ENCODE results near the gene MRC1.

DNA sequence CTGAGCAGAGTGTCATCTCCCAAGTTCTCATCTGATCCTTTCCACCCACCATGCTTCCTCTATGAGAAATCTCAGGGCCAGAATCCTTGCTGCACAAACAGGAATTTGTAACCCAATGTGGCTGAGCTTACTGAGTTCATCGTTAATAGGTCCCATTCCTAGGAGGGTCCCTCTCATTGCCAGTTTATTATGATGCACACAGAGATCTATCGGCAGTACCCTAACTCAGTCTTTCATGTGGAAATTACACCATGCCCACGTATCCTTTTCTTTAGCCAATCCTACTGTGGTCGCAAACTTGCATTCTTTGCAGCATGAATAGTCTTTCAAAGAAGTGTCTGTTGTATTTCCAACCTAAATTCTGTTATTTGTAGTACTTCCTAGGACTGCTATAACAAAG lies 45.0 kb upstream of the MRC1 start:
- TF ChIP-seq, protein P1, sequence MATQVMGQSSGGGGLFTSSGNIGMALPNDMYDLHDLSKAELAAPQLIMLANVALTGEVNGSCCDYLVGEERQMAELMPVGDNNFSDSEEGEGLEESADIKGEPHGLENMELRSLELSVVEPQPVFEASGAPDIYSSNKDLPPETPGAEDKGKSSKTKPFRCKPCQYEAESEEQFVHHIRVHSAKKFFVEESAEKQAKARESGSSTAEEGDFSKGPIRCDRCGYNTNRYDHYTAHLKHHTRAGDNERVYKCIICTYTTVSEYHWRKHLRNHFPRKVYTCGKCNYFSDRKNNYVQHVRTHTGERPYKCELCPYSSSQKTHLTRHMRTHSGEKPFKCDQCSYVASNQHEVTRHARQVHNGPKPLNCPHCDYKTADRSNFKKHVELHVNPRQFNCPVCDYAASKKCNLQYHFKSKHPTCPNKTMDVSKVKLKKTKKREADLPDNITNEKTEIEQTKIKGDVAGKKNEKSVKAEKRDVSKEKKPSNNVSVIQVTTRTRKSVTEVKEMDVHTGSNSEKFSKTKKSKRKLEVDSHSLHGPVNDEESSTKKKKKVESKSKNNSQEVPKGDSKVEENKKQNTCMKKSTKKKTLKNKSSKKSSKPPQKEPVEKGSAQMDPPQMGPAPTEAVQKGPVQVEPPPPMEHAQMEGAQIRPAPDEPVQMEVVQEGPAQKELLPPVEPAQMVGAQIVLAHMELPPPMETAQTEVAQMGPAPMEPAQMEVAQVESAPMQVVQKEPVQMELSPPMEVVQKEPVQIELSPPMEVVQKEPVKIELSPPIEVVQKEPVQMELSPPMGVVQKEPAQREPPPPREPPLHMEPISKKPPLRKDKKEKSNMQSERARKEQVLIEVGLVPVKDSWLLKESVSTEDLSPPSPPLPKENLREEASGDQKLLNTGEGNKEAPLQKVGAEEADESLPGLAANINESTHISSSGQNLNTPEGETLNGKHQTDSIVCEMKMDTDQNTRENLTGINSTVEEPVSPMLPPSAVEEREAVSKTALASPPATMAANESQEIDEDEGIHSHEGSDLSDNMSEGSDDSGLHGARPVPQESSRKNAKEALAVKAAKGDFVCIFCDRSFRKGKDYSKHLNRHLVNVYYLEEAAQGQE (tag by site-specific recombination; IDR thresholded peaks at IDR 0.05), result no peak
- no peak for TF ChIP-seq ZNF274 (IDR thresholded peaks at IDR 0.05; ENCODE audit: low read length)
- no peak for TF ChIP-seq ZNF274 (tag by site-specific recombination; IDR thresholded peaks at IDR 0.05; ENCODE audit: borderline replicate concordance)
- TF ChIP-seq, protein P2, sequence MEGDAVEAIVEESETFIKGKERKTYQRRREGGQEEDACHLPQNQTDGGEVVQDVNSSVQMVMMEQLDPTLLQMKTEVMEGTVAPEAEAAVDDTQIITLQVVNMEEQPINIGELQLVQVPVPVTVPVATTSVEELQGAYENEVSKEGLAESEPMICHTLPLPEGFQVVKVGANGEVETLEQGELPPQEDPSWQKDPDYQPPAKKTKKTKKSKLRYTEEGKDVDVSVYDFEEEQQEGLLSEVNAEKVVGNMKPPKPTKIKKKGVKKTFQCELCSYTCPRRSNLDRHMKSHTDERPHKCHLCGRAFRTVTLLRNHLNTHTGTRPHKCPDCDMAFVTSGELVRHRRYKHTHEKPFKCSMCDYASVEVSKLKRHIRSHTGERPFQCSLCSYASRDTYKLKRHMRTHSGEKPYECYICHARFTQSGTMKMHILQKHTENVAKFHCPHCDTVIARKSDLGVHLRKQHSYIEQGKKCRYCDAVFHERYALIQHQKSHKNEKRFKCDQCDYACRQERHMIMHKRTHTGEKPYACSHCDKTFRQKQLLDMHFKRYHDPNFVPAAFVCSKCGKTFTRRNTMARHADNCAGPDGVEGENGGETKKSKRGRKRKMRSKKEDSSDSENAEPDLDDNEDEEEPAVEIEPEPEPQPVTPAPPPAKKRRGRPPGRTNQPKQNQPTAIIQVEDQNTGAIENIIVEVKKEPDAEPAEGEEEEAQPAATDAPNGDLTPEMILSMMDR (tag by site-specific recombination; IDR thresholded peaks at IDR 0.05), result no peak
- TF ChIP-seq ZNF585B (tag by site-specific recombination; IDR thresholded peaks at IDR 0.05), result no peak
- TF ChIP-seq ZNF239 (tag by site-specific recombination; IDR thresholded peaks at IDR 0.05), result no peak
- no peak for TF ChIP-seq FEZF1 (tag by site-specific recombination; IDR thresholded peaks at IDR 0.05)
- no peak for TF ChIP-seq ZNF404 (tag by site-specific recombination; IDR thresholded peaks at IDR 0.05)
- no peak for TF ChIP-seq MYNN (tag by site-specific recombination; IDR thresholded peaks at IDR 0.05; ENCODE audit: borderline replicate concordance)
- TF ChIP-seq, protein P3, sequence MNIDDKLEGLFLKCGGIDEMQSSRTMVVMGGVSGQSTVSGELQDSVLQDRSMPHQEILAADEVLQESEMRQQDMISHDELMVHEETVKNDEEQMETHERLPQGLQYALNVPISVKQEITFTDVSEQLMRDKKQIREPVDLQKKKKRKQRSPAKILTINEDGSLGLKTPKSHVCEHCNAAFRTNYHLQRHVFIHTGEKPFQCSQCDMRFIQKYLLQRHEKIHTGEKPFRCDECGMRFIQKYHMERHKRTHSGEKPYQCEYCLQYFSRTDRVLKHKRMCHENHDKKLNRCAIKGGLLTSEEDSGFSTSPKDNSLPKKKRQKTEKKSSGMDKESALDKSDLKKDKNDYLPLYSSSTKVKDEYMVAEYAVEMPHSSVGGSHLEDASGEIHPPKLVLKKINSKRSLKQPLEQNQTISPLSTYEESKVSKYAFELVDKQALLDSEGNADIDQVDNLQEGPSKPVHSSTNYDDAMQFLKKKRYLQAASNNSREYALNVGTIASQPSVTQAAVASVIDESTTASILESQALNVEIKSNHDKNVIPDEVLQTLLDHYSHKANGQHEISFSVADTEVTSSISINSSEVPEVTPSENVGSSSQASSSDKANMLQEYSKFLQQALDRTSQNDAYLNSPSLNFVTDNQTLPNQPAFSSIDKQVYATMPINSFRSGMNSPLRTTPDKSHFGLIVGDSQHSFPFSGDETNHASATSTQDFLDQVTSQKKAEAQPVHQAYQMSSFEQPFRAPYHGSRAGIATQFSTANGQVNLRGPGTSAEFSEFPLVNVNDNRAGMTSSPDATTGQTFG (tag by site-specific recombination; IDR thresholded peaks at IDR 0.05; ENCODE audit: borderline replicate concordance), result no peak

Measured in HEK293 (cell line).